ENCODE measurements around the gene LPIN1. TPM values are rescaled to one million over a fixed set of nuclear protein-coding genes. Genes with fewer than 3 reads are reported as not detected.

The LPIN1 gene
- total RNA-seq, 1 experiment from 2014 or later = 43.1 TPM

DNA sequence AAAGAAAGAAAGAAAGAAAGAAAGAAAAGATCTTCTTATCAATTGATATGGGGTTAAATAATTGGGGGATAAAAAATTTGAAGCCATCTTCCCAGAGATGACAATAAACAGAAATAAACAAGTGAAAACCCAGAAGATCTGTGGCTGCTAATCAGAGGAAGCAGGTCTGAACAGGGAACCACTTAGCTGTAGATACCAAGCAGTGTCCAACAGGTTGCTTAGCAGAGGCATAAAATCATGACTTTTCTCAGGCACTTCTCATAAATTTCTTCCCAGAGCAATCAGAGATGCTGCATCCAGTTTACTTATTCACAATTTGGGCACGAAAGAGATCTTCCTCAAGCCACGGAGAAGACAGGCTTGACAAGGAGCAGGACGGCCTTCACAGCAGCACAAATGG lies 5.7 kb upstream of the LPIN1 start:
- POLR2A ChIA-PET (ENCODE audit: unreplicated experiment) = no interaction called here

DNA sequence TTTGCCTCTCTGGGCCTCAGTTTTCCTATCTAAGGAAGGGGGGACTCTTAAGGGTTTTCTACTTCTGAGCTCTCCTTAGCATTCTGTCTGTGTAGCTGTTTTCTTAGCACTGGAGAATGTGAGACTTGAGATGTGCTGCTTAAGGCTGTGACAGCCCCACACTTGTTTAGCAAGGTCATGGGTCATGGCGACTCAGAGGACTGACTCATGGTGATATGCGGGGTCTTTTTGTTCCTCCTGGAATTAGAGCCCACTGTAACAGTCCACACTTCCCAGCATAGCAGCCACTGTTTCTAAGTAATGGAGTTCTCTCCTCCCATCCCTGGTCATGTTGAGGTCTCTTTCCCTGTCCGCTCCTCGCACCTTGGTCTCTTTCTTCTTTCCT lies 4.1 kb upstream of the LPIN1 start:
- DNase-seq = no peak
- H3K27me3 ChIP-seq (ENCODE audit: insufficient read depth, low read depth) = no peaks in the 10 kb centered on the region
- peak overlapping the region; percentile 4 for H3K4me2 ChIP-seq
- H4K20me1 ChIP-seq (ENCODE audit: insufficient read depth) = 0 out of 2 replicates have a peak, but pooled peaks cover under 1% of the 10 kb centered on the region
- intact Hi-C loops (cut with micrococcal nuclease; ENCODE audit: unreplicated experiment) = no loop called here
- H3K4me1 ChIP-seq (replicated peaks; ENCODE audit: insufficient read depth) = peaks cover 71% of the 10 kb centered on the region
- POLR2A ChIA-PET (ENCODE audit: unreplicated experiment) = no interaction called here
- no peaks in the 10 kb centered on the region for H3K9me2 ChIP-seq (ENCODE audit: insufficient read depth)
- no peaks in the 10 kb centered on the region for H3K36me3 ChIP-seq (ENCODE audit: low read depth)
- no peak overlapping the region for H3K27ac ChIP-seq
- no peak overlapping the region for H2AFZ ChIP-seq
- TF ChIP-seq, protein P1, sequence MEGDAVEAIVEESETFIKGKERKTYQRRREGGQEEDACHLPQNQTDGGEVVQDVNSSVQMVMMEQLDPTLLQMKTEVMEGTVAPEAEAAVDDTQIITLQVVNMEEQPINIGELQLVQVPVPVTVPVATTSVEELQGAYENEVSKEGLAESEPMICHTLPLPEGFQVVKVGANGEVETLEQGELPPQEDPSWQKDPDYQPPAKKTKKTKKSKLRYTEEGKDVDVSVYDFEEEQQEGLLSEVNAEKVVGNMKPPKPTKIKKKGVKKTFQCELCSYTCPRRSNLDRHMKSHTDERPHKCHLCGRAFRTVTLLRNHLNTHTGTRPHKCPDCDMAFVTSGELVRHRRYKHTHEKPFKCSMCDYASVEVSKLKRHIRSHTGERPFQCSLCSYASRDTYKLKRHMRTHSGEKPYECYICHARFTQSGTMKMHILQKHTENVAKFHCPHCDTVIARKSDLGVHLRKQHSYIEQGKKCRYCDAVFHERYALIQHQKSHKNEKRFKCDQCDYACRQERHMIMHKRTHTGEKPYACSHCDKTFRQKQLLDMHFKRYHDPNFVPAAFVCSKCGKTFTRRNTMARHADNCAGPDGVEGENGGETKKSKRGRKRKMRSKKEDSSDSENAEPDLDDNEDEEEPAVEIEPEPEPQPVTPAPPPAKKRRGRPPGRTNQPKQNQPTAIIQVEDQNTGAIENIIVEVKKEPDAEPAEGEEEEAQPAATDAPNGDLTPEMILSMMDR (conservative IDR thresholded peaks at IDR 0.05) = no peak
- no peak overlapping the region for H3K4me3 ChIP-seq
- no peaks in the 10 kb centered on the region for H3K9me3 ChIP-seq (ENCODE audit: insufficient read depth, low read depth)
- CTCF ChIA-PET = no interaction called here
- peaks cover 7% of the 10 kb centered on the region for H3K79me2 ChIP-seq (ENCODE audit: low read depth)
- peaks cover 45% of the 10 kb centered on the region for H3F3A ChIP-seq (ENCODE audit: insufficient read depth, low read depth)
- BruUV-seq (replicated peaks) = no TSS peak

More for the DNA sequence above, 5.7 kb upstream of the LPIN1 start:
- Histone ChIP-seq H3K36me3 (ENCODE audit: low read depth) (no peaks in the 10 kb centered on the region), H3K4me3 (no peak overlapping the region), H2AFZ (no peak overlapping the region), H3K4me2 (no peak overlapping the region), H3F3A (ENCODE audit: insufficient read depth, low read depth) (peaks cover 48% of the 10 kb centered on the region), H3K79me2 (ENCODE audit: low read depth) (no peaks in the 10 kb centered on the region), H3K4me1 (replicated peaks; ENCODE audit: insufficient read depth) (peaks cover 66% of the 10 kb centered on the region), H3K9me2 (ENCODE audit: insufficient read depth) (no peaks in the 10 kb centered on the region), H3K27me3 (ENCODE audit: insufficient read depth, low read depth) (no peaks in the 10 kb centered on the region), H4K20me1 (ENCODE audit: insufficient read depth) (no peaks in the 10 kb centered on the region), H3K27ac (no peak overlapping the region), H3K9me3 (ENCODE audit: insufficient read depth, low read depth) (no peaks in the 10 kb centered on the region)
- CTCF ChIA-PET = no interaction called here
- DNase-seq = no peak
- BruUV-seq (replicated peaks) = no TSS peak
- intact Hi-C loops (cut with micrococcal nuclease; ENCODE audit: unreplicated experiment) = no loop called here
- TF ChIP-seq EZH2 (IDR thresholded peaks at IDR 0.05; ENCODE audit: low read depth) = no peak
- TF ChIP-seq, protein P1 (conservative IDR thresholded peaks at IDR 0.05) = no peak

DNA sequence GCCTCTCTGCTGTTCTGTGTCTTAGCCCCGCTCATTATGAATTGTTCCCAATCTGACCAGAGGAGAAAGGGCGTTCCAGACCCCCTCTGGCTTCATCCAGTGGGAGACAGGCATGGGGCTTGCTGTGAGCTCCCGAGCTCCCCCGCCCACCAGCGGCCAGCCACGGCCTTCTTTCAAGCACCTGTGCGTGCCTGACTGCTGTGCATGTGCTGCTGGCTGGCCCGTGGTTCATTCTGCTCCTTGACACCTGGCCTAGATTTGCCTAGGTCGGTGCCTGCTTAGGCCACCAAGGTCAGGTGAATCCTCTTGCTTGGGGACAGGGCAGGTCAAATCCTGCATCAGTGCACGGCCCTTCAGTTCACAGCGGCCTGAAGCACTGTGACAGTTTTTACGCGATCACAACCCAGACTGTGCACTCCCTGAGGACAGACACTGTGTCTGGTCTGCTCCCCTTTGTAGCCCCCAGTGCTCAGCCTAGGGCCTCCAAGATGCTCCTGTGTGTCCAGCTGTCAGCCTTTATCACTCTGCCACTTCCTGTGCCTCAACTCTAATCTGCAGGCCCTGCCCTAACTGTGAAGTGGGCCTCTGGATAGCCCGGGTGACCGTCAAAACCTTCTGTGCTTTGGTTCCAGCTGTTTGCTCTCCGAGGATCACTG lies 3.6 kb upstream of the LPIN1 start:
- H3F3A ChIP-seq (ENCODE audit: insufficient read depth, low read depth) = peaks cover 40% of the 10 kb centered on the region
- intact Hi-C loops (cut with micrococcal nuclease; ENCODE audit: unreplicated experiment) = no loop called here
- H3K4me1 ChIP-seq (replicated peaks; ENCODE audit: insufficient read depth) = peaks cover 74% of the 10 kb centered on the region
- H3K36me3 ChIP-seq (ENCODE audit: low read depth) = no peaks in the 10 kb centered on the region
- BruUV-seq (replicated peaks) = no TSS peak
- POLR2A ChIA-PET (ENCODE audit: unreplicated experiment) = no interaction called here
- H2AFZ ChIP-seq = no peak overlapping the region
- H3K9me3 ChIP-seq (ENCODE audit: insufficient read depth, low read depth) = no peaks in the 10 kb centered on the region
- no peak for TF ChIP-seq EZH2 (IDR thresholded peaks at IDR 0.05; ENCODE audit: low read depth)
- TF ChIP-seq, protein P1 (conservative IDR thresholded peaks at IDR 0.05) = no peak
- H4K20me1 ChIP-seq (ENCODE audit: insufficient read depth) = peaks cover 5% of the 10 kb centered on the region; the same call in 1 of the 2 replicates
- H3K9me2 ChIP-seq (ENCODE audit: insufficient read depth) = no peaks in the 10 kb centered on the region
- peak overlapping the region; percentile 4 for H3K4me2 ChIP-seq
- peaks cover 12% of the 10 kb centered on the region for H3K79me2 ChIP-seq (ENCODE audit: low read depth)
- no peaks in the 10 kb centered on the region for H3K27me3 ChIP-seq (ENCODE audit: insufficient read depth, low read depth)
- DNase-seq = no peak
- CTCF ChIA-PET = no interaction called here
- no peak overlapping the region for H3K4me3 ChIP-seq
- no peak overlapping the region for H3K27ac ChIP-seq

All from PC-9 (cell line).